WTC11 (cell line): Measurements from ENCODE around the gene AIDA.

Source experiments
- CREB1 ChIP-seq: sonication (generic); formaldehyde crosslinking; IDR thresholded peaks from 2 replicates; pipeline ENCODE4 v1.8.0; 2023; ENCODE audit warnings: mild to moderate bottlenecking, missing genetic modification reagents
- CREM ChIP-seq: sonication (generic); formaldehyde crosslinking; IDR thresholded peaks from 2 replicates; pipeline ENCODE4 v1.8.1; 2022; ENCODE audit warnings: mild to moderate bottlenecking, missing genetic modification reagents, moderate library complexity
- SMAD3 ChIP-seq: sonication (generic); formaldehyde crosslinking; IDR thresholded peaks from 2 replicates; pipeline ENCODE4 v1.8.0; 2022; ENCODE audit warnings: missing genetic modification reagents, mild to moderate bottlenecking, borderline replicate concordance
- TF ChIP-seq, protein P1 (sequence below): sonication (generic); formaldehyde crosslinking; IDR thresholded peaks from 2 replicates; pipeline ENCODE4 v1.8.0; 2022; ENCODE audit warnings: mild to moderate bottlenecking, missing genetic modification reagents
- TF ChIP-seq, protein P2 (sequence below): fragments of 200-600 bp; IDR thresholded peaks from 2 replicates; pipeline ENCODE4 v1.8.0; 2022; ENCODE audit warnings: antibody characterized with exemption
- TF ChIP-seq, protein P3 (sequence below): sonication (generic); formaldehyde crosslinking; IDR thresholded peaks from 2 replicates; pipeline ENCODE4 v1.8.1; 2022; ENCODE audit warnings: low read depth, mild to moderate bottlenecking, moderate library complexity, missing genetic modification reagents, borderline replicate concordance

DNA sequence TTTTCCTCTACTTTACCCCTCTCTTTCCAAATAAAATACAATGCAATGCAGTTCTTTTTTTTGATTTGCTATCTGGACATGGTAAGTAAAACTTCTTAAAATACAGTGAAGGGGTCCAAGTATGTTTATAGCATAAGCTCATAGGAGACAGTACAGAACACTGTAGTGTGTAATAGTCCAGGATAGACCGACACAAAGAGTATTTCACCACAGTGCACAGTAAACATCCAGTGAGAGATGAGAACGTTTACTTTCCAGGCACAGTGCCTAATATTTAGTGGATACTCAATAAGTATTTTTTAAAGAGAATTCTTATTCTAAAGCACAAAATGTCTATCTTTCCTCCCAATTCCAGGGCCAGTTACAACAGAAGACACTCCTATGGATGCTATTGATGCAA lies 79.5 kb downstream of the AIDA start:
- TF ChIP-seq, protein P1, sequence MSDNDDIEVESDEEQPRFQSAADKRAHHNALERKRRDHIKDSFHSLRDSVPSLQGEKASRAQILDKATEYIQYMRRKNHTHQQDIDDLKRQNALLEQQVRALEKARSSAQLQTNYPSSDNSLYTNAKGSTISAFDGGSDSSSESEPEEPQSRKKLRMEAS (CRISPR knock-in tag): no peak
- TF ChIP-seq CREM (no peak), SMAD3 (CRISPR knock-in tag) (no peak), CREB1 (CRISPR knock-in tag) (no peak)
- TF ChIP-seq, protein P2, sequence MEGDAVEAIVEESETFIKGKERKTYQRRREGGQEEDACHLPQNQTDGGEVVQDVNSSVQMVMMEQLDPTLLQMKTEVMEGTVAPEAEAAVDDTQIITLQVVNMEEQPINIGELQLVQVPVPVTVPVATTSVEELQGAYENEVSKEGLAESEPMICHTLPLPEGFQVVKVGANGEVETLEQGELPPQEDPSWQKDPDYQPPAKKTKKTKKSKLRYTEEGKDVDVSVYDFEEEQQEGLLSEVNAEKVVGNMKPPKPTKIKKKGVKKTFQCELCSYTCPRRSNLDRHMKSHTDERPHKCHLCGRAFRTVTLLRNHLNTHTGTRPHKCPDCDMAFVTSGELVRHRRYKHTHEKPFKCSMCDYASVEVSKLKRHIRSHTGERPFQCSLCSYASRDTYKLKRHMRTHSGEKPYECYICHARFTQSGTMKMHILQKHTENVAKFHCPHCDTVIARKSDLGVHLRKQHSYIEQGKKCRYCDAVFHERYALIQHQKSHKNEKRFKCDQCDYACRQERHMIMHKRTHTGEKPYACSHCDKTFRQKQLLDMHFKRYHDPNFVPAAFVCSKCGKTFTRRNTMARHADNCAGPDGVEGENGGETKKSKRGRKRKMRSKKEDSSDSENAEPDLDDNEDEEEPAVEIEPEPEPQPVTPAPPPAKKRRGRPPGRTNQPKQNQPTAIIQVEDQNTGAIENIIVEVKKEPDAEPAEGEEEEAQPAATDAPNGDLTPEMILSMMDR: no peak
- TF ChIP-seq, protein P3, sequence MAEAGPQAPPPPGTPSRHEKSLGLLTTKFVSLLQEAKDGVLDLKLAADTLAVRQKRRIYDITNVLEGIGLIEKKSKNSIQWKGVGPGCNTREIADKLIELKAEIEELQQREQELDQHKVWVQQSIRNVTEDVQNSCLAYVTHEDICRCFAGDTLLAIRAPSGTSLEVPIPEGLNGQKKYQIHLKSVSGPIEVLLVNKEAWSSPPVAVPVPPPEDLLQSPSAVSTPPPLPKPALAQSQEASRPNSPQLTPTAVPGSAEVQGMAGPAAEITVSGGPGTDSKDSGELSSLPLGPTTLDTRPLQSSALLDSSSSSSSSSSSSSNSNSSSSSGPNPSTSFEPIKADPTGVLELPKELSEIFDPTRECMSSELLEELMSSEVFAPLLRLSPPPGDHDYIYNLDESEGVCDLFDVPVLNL (CRISPR knock-in tag): no peak
